NOMO-1 treated with dmso at 0.1 percent for 144 hours (cell line): Measurements from ENCODE around the gene RNF148.
"Not testable (repeated sequence)": the region's sequence is repeated elsewhere in the genome, so short reads cannot be mapped to it uniquely, and the experiment has no call there.

Experiments
- DNase-seq: peaks from one replicate; lab custom pipeline; 2025; ENCODE audit not compliant: unreplicated experiment; lab: John Stamatoyannopoulos, UW

Gene RNF148

GRCh38 chr7:122691569-122692235, 11.0 kb downstream of the RNF148 start:
- no peak for DNase-seq

DNA sequence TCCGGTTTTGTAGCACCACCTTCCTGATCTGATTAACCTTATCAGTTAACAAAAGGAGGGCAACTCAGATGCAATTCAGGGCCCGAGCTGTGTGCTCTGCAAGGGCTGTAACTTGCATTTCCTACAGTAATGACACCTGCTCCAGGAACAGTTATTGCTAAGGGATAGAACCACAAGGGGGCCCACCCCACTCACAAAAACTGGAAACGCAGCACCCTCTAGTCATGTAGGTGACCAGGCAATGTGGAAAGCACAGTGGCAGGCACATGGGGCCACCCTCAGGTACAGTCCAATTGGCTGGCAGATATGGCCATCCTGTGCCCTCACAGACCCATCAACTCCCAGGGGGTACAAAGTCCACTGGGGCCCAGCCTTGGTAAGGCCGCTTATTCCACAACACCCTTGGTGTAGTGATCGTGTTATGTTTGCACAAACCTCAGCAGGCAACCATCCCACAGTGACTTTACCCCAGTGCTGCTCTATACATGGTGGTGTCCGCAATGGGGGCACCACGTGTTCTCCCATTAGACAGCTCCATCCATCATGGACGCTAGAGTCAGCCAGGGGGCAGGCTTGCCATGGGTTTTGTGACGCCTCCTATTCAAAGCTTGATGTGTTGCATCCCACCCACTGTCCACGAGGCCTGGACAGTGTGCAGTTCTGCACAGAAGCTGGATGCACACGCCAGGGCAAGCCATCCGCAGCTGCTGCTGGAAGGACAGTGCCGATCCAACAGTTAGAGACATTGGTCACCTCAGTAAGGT, 13.2 kb downstream of the RNF148 start:
- no peak for DNase-seq

- DNase-seq, result no peak
Observed at GRCh38 chr7:122688400-122688998, 14.2 kb downstream of the RNF148 start.

DNA sequence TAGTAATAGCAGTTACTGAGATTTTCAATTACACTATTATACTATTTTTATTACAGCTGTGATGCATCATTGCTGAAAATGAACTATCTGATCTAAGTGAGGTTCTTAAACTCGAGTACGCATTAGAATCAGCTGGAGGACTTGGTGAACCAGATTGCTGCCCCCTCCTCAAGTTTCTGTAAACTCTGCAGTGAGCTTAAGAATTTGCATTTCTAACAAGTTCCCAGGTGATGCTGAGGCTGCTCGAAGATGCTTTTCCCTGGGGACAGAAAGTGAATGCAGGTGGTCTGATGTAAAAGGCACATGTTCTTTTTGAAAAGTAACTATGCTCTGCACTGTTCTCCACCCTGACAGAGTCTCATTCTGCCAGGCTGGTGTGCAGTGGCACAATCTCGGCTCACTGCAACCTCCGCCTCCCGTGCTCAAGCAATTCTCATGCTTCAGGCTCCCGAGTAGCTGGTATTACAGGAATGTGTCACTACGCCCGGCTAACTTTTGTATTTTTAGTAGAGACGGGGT, 16.3 kb downstream of the RNF148 start:
- no peak for DNase-seq

GRCh38 chr7:122684504-122684903, 18.2 kb downstream of the RNF148 start:
- DNase-seq, result no peak

DNA sequence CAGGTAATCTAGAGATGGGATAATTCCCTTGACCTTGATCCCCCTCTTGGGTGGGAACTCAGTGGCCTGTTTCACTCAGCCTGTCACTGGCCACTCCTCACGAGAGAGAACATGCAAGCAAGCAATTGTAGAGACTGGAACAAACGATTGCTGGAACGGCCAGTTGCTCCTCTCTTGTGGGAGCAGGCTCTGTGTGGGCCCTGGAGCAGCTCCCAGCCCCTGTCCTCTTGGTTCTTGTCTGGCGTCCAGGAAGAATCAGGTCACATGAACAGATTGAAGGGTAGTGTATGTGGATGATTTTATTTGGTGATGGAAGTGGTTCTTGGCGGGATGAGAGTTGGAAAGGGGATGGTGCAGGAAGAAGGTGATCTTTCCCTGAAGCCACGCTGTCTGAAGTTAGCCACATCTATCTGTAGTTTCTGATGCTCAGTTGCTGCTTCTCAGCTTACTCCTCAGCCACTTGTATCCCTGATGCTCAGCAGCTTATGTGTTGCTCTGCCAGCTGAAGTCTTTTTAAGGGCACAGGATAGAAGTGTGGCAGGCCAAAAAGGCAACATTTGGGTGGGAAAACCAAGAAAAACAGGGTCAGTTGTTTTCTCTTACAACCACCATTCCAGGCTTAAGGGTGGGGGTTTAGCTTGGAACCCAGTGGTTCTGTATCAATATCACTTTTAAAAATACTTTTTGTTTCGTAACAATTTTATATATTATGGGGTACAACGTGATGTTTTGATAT, 19.7 kb downstream of the RNF148 start:
- DNase-seq, result no peak

GRCh38 chr7:122681186-122681585, 21.5 kb downstream of the RNF148 start:
- not testable (repeated sequence) for DNase-seq

GRCh38 chr7:122679813-122680212, 22.9 kb downstream of the RNF148 start:
- DNase-seq, result no peak

- not testable (repeated sequence) for DNase-seq
Observed at GRCh38 chr7:122679269-122679709, 23.4 kb downstream of the RNF148 start.

GRCh38 chr7:122677149-122677548, 25.6 kb downstream of the RNF148 start:
- no peak for DNase-seq

DNA sequence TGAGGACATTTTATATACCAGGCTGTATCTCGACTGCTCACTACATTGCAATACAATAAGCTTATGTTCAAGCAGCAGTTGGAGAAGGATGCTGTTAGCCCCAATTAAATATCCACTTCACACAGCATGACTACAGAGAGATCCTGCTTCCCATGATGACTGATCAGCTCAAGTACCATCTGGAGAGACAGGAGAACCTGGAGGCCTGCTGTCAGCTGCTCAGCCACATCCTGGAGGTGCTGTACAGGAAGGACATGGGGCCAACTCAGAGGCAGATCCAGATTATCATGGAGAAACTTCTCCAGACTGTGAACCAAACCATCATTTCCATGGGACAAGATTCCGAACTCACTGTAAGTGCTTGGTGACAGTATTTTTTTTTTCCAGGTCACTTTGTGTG, 26.3 kb downstream of the RNF148 start:
- no peak for DNase-seq

- DNase-seq, result no peak
Observed at GRCh38 chr7:122675621-122676020, 27.1 kb downstream of the RNF148 start.

DNA sequence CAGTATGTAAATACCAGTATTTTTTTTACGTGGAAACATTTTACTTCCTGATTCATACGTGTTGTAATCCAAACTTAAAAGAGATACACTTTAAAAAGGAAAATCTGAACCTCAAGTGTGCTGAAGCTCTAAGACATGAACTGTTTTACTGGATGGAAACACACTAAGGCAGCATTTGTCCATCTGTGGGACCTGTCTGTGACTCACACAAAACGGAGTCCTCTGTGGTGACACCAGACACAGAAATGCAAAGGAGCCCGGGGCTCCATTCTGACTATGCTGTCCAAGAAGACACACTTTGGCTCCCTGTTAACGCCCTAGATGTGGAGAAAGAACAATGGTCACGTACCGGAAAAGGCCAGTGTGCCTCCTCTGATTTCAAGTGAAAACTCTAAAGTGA, 27.7 kb downstream of the RNF148 start:
- no peak for DNase-seq

DNA sequence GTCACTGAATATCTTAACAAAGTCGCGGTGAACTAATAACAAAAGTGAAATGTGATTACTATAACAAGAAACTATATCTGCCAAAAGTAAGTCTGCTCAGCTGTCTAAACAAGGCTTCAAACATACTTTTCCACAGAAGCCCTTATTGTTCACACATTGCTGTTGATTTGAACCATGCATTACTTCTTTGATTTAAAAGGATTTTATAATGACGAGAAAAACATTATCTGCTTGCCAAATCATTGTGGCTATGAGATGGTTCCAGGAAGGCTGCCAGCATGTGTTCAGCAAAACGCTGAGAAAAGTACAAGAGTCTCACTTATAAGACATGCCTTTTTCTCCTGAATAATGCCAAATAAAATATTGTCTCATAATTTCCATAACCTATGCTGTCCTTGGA, 28.2 kb downstream of the RNF148 start:
- no peak for DNase-seq

DNA sequence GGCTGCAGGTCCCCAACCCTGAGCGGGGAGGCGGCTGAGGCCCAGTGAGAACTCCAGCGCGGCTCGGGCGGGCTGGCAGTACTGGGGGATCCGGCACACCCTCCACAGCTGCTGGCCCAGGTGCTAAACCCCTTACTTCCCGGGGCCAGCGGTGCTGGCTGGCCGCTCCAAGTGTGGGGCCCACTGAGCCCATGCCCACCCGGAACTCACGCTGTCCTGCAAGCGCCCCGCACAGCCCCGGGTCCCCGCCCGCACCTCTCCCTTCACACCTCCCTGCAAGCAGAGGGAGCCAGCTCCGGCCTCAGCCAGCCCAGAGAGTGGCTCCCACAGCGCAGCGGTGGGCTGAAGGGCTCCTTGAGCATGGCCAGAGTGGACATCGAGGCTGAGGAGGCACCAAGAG, 28.8 kb downstream of the RNF148 start:
- no peak for DNase-seq

- no peak for DNase-seq
Observed at GRCh38 chr7:122672536-122672935, 30.2 kb downstream of the RNF148 start.

DNA sequence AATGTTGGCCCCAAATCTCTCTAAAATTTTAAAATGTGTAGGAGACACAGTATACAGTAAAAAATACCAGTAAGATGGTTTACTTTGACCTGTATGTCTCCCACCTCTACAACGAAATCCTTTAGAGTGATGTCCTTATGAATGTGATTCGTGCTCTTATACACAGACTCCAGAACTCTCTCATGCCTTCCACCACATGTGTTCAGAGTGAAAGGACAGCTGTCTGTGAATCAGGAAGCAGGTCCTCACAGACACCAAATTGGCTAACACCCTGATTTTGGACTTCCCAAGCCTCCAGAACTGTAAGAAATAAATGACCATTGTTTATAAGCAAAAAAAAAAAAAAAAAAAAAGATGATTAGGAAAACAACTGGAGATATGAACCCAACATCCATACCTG, 39.0 kb downstream of the RNF148 start:
- DNase-seq, result no peak

- DNase-seq, result no peak
Observed at GRCh38 chr7:122658856-122659255, 43.9 kb downstream of the RNF148 start.

DNA sequence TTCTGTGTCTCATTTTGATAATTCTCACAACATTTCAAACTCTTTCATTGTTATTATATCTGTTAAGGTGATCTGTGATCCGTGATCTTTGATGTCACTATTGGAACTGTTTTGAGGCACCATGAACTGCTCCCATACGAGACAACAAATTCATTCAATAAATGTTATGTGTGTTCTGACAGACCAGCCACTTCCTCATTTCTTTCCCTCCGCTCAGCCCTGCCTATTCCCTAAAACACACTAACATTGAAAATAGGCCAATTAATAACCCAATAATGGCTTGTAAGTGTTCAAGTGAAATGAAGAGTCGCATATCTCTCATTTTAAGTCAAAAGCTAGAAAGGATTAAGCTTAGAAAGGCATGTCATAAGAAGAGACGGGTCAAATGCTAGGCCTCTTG, 49.0 kb downstream of the RNF148 start:
- no peak for DNase-seq

DNA sequence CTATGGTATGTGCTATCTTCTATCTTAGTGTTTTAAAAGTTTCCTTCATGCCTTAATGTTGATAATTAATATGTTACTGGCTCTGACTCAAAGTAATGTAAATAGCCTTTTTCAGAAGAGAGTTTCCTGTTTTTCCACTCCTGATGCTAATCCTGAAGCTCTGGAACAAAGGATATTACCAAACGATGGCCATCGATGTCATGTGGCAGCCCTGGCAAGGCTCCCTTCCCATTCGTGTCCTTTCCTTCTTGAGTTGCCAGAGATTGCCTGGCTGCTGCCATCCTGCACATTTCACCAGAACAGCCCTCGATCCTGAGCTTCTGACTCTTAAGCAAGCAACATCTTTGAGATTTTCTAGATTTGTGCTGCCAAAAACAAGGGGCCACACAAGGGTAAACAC, 49.8 kb downstream of the RNF148 start:
- DNase-seq, result no peak
